ENCODE results near the gene ARHGEF6.
A peak's percentile ranks its signal among the peaks of the same experiment; 100 is the strongest.

ARHGEF6 gene

DNA sequence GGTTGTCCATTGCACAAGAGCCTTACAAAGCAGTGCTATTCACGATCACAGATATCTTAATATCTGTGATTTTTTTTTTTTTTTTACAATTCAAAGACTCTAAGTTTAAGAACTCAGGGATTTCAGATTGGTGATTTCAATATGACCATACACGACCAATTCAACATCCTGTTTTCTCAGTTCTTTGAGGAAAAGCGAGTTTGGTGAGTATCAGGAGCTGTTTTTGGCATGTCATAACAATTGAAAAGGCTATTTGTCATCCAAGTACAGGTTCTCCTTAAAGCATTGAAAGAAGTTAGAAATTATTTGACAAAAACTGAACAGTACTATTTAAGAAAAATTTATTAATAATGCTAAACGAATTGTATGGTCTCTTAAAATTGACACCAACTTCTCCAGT lies 9.1 kb upstream of the ARHGEF6 start:
- DNase-seq: no peak
- TF ChIP-seq, protein P1, sequence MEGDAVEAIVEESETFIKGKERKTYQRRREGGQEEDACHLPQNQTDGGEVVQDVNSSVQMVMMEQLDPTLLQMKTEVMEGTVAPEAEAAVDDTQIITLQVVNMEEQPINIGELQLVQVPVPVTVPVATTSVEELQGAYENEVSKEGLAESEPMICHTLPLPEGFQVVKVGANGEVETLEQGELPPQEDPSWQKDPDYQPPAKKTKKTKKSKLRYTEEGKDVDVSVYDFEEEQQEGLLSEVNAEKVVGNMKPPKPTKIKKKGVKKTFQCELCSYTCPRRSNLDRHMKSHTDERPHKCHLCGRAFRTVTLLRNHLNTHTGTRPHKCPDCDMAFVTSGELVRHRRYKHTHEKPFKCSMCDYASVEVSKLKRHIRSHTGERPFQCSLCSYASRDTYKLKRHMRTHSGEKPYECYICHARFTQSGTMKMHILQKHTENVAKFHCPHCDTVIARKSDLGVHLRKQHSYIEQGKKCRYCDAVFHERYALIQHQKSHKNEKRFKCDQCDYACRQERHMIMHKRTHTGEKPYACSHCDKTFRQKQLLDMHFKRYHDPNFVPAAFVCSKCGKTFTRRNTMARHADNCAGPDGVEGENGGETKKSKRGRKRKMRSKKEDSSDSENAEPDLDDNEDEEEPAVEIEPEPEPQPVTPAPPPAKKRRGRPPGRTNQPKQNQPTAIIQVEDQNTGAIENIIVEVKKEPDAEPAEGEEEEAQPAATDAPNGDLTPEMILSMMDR (IDR thresholded peaks at IDR 0.05; ENCODE audit: low read depth, low read length, missing control alignments): no peak
- H3K27ac ChIP-seq: no peak overlapping the region
- H3K36me3 ChIP-seq (replicated peaks): no peaks in the 10 kb centered on the region
- in situ Hi-C loops (cut with HindIII; ENCODE audit: low pct_ligation_motif_present, low sequenced_read_pairs): no loop called here
- no peak overlapping the region for H3K4me3 ChIP-seq (ENCODE audit: low read depth, low read length)
- no peaks in the 10 kb centered on the region for H3K27me3 ChIP-seq (replicated peaks)

GRCh38 chrX:136784231-136784630 lies 3.5 kb upstream of the ARHGEF6 start:
- DNase-seq: no peak
- H3K27me3 ChIP-seq (replicated peaks): no peaks in the 10 kb centered on the region
- no peak overlapping the region for H3K27ac ChIP-seq
- in situ Hi-C loops (cut with HindIII; ENCODE audit: low pct_ligation_motif_present, low sequenced_read_pairs): no loop called here
- TF ChIP-seq, protein P1 (IDR thresholded peaks at IDR 0.05; ENCODE audit: low read depth, low read length, missing control alignments): no peak
- H3K4me3 ChIP-seq (ENCODE audit: low read depth, low read length): no peak overlapping the region
- no peaks in the 10 kb centered on the region for H3K36me3 ChIP-seq (replicated peaks)

- no peak overlapping the region for H3K27ac ChIP-seq
- DNase-seq: no peak
- TF ChIP-seq, protein P1 (IDR thresholded peaks at IDR 0.05; ENCODE audit: low read depth, low read length, missing control alignments): no peak
- no peaks in the 10 kb centered on the region for H3K27me3 ChIP-seq (replicated peaks)
- in situ Hi-C loops (cut with HindIII; ENCODE audit: low pct_ligation_motif_present, low sequenced_read_pairs): no loop called here
- no peaks in the 10 kb centered on the region for H3K36me3 ChIP-seq (replicated peaks)
- no peak overlapping the region for H3K4me3 ChIP-seq (ENCODE audit: low read depth, low read length)
These were observed 2.4 kb upstream of the ARHGEF6 start for GRCh38 chrX:136783159-136783558.

DNA sequence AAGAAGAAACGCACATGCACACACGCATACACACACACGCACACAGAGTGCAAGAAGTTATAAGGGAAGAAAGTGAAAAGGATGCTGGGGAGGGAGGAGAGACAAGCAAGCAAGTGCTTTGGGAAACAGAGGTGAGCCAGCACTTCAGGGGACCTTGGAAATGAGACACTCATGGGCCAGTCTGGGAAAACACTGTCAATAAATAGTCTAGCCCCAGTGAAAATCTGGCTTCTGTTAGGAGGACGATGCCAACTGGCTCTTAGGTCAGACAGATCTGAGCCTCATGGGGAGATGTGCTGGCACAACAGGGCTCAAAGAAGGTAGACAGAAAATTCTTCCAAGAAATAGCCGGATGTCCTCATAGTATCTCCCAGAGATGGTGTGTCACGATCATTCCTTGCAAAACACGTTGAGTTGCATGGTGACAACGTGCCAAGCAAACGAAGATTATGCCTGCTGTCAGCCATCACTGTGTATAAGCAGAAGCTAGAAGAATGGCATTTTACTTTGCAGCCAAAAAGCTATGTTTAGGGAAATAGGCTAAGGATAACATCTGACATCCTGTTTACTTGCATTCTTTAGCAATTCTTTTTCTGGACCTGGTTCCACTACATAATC lies 557 bp upstream of the ARHGEF6 start:
- H3K27me3 ChIP-seq (replicated peaks): no peaks in the 10 kb centered on the region
- no peak overlapping the region for H3K4me3 ChIP-seq (ENCODE audit: low read depth, low read length)
- no peaks in the 10 kb centered on the region for H3K36me3 ChIP-seq (replicated peaks)
- in situ Hi-C loops (cut with HindIII; ENCODE audit: low pct_ligation_motif_present, low sequenced_read_pairs): no loop called here
- TF ChIP-seq, protein P1 (IDR thresholded peaks at IDR 0.05; ENCODE audit: low read depth, low read length, missing control alignments): no peak
- DNase-seq: peak; percentile 3
- H3K27ac ChIP-seq: no peak overlapping the region

GRCh38 chrX:136780241-136780640 lies 491 bp downstream of the ARHGEF6 start:
- no peaks in the 10 kb centered on the region for H3K36me3 ChIP-seq (replicated peaks)
- H3K27ac ChIP-seq: no peak overlapping the region
- H3K4me3 ChIP-seq (ENCODE audit: low read depth, low read length): no peak overlapping the region
- in situ Hi-C loops (cut with HindIII; ENCODE audit: low pct_ligation_motif_present, low sequenced_read_pairs): no loop called here
- H3K27me3 ChIP-seq (replicated peaks): no peaks in the 10 kb centered on the region
- TF ChIP-seq, protein P1 (IDR thresholded peaks at IDR 0.05; ENCODE audit: low read depth, low read length, missing control alignments): no peak
- no peak for DNase-seq

DNA sequence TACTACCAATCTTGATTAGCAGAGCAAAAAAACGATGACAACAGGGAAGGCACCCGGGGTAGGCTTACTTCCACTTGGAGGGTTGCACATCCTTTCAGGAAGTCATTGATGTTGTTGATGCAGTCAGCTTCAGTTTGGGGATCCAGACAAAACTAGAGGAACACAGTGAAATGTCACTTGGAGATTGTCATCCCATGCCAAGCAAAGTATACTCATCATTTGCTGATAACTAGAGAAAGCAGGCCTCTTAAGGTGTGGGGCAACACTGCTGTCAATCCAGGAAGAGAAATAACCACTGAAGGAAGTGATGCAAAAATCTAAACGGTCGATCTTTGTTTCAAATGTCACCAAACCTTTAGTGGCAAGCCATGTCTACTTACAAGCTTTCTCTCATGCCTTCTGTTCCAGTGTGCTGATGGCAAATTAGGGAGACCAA lies 1.4 kb downstream of the ARHGEF6 start:
- in situ Hi-C loops (cut with HindIII; ENCODE audit: low pct_ligation_motif_present, low sequenced_read_pairs): no loop called here
- Histone ChIP-seq H3K4me3 (ENCODE audit: low read depth, low read length) (no peak overlapping the region), H3K27ac (no peak overlapping the region), H3K27me3 (replicated peaks) (no peaks in the 10 kb centered on the region), H3K36me3 (replicated peaks) (no peaks in the 10 kb centered on the region)
- DNase-seq: no peak
- TF ChIP-seq, protein P1 (IDR thresholded peaks at IDR 0.05; ENCODE audit: low read depth, low read length, missing control alignments): no peak
